Right forelimb (tissue), 1 donor: Measurements from ENCODE around the gene GGPS1.
"Not testable (repeated sequence)": the region's sequence is repeated elsewhere in the genome, so short reads cannot be mapped to it uniquely, and the experiment has no call there.

Experiments
- DNase-seq: peaks from one replicate; pipeline ENCODE4 v3.0.0-alpha.2; 2018

GGPS1 gene

DNA sequence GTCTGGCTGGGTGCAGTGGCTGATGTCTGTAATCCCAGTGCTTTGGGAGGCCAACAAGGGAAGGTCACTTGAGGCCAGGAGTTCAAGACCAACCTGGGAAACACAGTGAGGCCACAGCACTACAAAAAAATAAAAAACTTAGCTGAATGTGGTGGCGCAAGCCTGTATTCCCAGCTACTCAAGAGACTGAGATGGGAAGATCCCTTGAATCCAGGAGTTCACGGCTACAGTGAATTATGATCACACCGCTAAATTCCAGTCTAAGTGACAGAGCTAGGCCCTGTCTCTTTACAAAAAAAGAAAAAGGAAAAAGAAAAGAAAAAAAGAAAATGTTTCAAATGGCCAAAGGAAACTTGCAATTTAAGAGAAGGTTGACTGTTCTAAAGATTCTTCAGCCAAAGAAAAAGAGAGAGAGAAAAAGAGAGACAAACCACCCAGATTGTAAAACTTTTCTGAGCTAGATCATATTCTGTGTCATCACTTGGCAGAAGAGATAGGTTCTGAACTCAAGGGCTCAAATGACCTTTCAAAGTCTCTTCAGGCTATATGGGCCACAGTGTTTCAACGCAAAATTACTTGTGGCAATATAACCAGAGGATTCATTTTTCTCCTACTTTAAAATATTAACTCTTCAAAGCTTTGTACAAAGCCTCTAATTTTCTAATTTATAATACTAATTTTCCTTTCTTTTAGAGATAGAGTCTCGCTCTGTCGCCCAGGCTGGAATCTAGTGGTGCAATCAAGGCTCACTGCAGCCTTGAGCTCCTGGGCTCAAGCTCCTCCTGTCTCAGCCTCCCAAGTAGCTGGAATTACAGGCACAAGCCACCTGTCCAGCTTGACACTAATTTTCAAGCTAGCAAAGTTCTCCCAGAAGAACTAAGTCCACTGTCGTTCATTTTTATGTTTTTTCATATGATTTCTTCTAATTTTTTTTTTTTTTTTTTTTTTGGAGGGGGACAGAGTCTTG lies 20.9 kb upstream of the GGPS1 start:
- no peak for DNase-seq

DNA sequence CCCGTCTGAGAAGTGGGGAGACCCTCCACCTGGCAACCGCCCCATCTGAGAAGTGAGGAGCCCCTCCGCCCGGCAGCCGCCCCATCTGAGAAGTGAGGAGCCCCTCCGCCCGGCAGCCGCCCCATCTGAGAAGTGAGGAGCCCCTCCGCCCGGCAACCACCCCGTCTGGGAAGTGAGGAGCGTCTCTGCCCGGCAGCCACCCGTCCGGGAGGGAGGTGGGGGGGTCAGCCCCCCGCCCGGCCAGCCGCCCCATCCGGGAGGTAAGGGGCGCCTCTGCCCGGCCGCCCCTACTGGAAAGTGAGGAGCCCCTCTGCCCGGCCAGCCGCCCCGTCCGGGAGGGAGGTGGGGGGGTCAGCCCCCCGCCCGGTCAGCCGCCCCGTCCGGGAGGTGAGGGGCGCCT lies 19.2 kb upstream of the GGPS1 start:
- DNase-seq = not testable (repeated sequence)

DNA sequence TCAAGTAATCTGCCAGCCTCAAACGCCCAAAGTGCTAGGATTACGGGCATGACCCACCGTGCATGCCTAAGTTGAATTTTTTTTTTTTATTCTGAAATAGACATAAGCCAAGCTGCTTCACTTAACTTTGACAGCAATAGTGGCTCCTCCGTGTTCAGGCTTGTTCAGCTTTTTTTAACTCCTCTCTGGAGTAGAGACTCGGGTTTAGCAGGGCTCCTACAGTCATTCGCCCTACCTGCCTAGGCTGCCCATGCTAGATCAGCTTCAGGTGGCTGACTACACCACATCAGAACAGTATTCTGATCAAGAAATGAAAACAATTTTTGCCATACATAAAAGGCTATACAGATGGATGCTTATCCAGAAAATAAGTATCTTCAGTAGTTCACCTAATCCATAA lies 15.1 kb upstream of the GGPS1 start:
- no peak for DNase-seq

DNA sequence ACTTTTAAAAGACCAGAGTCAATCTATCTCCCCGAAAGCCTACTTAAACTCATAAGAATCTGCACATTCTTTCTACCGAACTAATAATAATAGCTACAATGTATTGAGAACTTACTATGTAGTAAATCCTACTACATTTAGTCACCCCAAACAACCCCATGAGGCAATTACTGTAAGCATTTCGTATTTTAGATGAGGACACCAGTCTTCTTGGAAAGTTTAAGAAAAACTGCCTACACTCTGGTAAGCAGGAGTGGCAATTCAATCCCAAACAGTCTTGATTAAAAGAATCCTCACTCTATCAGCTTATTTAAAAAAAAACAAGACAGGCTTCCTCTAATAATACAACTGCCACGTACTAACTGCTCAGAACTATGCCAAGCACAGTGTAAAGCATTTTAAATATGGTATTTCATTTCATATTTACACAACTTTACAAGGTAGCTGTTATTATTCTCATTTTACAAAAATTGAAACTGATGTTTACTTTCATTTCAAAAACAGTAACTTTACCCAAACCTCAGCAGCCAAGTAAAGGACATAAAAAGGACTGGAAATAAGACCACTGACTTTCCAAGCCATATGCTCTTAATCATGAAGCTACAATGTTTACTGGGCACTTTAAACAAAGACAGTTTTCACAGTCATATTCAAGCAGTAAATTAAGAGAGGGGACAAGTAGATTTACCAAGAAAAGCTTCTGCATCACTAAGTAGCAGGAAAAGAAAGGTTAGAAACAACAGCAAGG lies 14.3 kb upstream of the GGPS1 start:
- DNase-seq = no peak

DNA sequence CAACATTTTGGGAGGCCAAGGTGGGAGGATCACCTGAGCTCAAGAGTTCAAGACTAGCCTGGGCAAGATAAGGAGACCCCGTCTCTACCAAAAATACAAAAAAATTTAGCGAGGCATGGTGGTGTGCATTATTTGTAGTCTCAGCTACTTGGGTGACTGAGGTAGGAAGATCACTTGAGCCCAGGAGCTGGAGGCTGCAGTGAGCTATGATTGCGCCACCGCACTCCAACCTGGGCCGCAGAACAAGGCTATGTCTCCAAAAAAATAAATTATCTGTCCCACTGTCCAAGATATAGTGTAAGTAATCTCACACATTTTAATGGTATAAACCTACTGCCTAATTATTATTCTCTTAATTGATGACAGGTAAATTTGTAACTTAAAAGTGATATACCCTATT lies 13.2 kb upstream of the GGPS1 start:
- no peak for DNase-seq

DNA sequence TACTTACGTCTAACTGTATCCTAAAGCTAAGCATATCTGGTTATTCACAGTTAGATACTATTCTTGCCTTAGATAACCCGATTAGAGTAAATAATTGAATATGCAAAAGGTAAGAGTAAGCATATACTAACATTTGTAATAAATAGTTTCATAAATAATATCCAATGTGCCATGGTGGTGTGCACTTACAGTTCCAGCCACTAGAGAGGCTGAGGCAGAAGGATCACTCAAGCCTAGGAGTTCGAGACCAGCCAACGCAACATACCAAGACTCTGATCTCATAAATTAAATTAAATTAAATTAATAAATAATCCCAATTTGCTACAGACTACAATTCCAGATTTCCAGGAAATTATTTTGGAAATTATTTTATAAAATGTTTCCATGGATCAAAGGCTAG lies 12.6 kb upstream of the GGPS1 start:
- no peak for DNase-seq

DNA sequence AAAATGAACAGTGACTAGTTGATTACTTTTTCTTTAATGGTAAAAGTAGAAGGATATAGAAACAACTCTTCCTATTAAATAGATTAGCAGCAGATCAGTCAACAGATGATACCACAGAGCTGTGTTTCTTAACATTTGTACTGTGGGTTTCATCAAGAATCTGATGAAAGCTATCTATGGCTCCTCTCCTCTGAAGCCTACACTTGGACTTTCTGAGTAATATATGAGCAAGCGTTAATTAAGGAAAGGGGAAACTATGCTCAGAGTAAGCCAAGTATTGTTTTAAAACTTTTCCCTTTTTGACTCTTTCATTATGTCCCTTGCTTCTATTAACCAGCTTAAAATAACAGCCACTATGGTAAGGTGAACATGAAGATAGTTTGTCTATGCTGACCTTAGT lies 11.2 kb upstream of the GGPS1 start:
- no peak for DNase-seq

DNA sequence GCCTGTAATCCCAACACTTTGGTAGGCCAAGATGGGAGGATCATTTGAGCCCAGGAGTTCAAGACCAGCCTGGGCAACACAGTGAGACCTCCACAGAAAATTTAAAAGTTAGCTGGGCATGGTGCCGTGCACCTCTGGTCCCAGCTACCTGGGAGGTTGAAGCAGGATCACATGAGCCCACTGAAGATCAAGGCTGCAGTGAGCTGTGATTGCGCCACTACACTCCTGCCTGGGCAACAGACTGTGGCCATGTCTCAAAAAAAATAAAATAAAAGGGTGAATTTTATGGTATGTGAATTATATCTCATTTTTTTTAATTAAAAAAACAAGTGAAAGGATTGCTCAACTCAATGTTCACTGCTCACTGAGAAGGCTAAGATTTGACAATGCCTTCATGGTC lies 9.1 kb upstream of the GGPS1 start:
- no peak for DNase-seq

DNA sequence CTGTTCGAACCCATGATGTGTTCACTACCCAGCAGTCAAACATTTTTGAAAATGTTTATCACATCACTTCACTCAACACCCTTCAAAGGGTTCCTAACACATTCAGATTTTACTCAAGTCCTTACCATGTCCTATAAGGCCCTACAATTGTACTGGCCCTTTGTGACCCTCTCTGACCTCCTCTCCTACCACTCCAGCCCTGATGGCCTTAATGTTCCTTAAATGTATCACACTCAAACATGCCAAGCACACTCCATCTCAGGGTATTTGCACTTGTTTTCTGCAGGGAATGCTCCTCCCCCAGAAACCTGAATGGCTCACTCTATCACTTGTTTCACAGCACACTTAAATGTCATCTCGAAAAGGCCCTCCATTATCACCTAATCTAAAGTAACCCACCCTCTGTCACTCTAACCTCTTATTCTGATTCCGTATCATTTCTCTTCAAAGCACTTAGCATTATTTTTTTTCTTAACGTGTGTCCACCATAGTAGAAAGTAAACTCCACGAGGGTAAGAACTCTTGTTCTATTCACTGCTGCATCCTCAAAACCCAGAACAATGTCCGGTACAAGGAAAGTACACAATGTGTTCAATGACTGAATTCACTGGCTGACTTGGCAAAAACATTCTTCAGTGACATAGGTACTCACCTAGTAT lies 7.7 kb upstream of the GGPS1 start:
- no peak for DNase-seq

DNA sequence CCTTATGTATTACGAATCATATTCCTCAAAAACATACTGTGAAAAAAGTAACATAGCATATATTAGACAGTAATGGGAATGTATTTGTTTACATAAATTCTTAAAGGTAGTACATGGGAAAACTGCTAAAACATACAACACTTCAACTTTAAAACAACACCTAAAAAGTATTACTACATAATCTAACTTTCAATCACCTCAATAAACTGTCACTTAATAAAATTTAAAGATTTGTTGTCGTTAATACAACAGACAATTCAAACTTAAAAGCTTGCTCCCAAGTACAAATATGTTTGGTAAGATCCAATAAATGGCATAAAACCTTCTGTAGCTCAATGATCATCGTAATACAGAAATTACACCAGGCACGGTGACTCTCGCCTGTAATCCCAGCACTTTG lies 4.1 kb upstream of the GGPS1 start:
- no peak for DNase-seq

DNA sequence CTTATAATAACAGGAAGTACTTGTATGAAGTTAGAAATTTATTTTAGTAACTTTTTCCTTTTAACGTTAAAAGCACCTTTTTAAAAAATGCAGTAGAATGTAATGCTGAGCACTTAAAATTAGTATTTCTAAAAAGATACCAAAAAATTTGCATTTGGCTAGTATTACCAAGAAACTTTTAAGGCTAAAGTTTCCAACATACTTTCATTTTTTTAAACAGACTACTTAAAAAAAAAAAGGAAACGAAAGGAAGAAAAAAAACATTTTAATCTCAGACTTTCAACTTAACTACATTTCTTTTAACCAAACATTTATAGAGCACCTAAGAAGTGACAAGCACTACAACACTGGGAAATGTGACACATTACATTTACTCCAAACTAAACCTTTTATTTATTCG lies 3.2 kb upstream of the GGPS1 start:
- DNase-seq = no peak

DNA sequence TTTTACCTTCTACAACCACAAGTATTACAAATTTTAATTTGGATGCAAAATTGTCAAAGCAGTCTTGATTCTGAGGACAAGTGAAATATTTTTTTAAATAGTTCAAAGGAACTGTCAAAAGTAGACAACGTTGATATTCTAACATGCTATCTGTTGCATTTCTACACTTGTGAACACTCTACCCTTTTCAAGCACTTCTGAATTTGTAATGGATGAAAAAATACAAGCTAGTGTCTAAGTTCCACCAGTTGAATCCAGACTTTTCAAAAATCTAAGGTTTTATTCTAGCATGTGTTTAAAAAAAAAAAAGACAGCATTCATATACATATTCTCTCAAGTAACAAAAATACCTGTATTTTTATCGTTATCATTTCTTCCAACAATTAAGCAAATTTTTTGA lies 2.5 kb upstream of the GGPS1 start:
- DNase-seq = no peak

DNA sequence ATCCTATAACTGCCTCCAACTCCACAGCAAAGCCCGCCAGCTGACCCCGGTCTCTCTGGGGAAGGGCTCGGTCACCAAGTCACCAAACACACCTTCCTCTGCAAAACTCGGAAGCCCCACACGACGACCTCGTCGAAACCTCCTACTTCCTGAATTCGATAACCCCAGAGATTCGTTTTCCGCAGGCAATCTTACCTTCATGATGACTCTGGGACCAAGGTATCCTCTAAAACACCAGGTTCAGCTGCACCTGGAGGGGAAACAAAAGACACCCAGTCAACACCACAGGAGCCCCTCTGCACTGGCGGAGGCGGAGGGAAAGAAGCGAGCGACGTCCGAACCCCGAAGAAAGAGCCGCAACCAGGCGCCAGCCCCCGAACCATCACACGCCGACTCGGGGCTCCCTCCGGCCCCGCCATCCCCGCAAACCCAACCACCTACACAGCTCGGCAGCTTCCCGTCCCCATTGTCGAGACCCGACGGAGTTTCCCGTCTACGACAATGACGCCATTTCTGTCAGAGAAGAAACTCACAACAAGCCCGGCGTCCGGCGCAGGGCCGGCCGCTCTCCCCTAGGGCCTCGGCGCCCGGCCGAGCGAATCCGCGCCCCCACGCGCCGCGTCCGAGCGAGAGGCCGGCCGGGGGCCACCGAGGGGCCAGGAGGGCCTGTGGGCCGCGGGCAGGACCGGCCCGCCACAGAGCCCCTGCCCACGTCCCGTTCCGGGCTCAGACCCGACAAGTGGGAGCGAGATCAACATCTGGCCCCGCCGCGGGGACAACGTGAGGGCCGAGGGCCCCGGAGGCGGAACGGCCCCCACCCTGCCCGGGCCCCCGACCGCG lies 1.4 kb upstream of the GGPS1 start:
- DNase-seq = peak; percentile 65

DNA sequence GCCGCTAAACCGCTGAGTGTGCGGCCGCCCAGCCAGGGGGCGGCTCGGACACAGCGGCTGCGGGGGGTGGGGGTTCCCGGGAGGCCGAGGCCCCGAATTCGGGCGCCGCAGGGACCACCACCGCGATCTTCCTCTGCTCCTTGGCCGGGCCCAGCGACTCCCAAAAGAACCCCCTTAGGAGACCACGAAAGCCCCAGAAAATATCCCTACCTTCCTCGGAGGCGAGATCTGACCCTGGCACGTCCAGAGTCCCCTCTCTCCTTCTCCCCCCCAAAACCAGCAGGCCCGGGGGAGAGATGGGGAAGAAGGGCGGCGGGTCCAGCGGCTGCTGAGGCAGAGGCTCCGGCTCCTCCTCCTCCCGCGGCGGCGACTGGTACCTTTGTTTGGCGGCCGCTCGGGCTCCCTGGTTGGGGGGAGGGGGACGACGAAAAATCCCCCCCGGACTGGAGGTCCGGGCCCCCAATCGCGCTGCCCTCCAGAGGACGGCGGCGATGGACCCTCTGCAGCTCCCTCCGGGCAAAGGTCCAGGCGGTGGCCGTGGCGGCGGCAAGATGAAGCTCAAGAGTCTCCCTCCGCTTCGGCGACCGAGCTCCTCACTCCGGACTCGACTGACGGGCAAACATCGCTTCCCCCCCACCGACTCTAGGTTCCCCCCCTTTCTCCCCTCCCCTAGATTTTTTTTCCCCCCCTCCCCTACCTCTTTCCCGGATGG lies 655 bp upstream of the GGPS1 start, which contains the start of gene ARID4B:
ARID4B (minus strand) TSS at position 621 of the 712 bp plus-strand sequence. CDS start 1,260 bp downstream, outside the sequence.
- peak; percentile 88 for DNase-seq

DNA sequence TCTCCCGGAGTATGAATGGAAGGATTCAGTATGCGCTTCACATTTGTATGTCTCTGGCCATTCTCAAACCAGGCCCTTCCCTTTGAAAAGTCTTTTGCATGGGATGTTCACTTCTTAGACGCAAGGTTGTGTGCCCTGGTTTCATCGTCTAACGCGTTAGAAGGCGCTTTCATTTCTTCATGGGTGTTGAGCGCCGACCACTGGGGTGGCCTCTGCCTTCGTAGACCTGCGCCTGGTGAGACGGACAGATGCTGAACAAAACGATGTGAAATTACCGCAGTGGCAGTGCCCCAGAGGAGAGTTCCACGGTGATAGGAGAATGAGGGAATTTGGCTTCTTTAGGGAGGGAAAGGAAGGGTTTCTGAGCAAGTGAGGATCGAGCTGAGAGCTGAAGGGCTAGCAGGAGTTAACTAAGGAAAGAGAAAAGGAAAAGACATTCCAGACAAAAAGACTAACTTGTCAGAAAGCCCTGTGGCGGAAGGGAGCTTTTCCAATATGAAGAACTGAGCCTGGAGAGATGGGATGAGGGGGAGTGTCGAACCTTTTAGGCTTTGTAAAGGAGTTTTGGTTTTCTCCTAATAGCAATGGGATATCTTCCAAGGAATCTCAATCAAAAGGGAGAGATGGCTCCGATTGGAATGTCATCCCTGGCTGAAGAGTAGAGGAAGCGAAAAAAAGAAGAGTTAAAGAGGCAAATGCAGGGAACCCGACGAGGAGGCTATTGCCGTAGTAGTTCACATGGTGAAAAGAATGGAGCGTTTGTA lies 951 bp downstream of the GGPS1 start:
- peak; percentile 66 for DNase-seq

DNA sequence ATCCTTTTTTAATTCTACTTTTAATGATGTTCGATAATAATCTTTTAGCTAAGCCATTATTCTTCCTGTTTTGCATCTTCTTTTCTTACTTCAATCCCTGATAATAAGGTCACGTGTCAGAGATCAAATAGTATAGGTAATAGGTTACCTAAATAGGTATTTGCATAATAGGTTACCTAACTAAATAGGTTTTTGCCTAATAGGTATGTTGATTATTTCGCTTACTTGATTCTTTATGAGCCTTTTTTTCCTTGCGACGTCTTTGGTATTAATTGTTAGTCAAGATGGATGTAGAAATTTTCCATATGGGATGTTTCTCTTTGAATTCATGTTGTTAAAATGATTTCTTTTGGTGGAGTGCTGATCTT lies 2.5 kb downstream of the GGPS1 start:
- DNase-seq = no peak

DNA sequence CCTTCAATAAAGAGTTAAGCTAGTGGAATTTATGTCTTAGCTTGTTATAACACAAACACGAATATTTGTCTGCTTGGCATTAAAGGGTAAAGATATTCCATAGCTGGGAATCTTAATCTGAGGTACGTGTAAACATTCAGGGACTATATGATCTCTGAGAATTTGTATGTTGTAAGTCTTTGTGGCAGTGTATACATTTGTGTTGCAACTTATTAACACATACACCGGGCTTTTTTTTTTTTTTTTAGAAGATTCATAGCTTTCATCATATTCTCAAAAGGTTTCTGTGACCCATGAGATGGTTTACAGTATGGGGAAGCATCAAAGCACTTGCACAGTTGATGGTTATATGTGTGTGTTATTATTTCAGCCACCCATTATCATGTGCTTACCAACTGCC lies 3.0 kb downstream of the GGPS1 start:
- no peak for DNase-seq

DNA sequence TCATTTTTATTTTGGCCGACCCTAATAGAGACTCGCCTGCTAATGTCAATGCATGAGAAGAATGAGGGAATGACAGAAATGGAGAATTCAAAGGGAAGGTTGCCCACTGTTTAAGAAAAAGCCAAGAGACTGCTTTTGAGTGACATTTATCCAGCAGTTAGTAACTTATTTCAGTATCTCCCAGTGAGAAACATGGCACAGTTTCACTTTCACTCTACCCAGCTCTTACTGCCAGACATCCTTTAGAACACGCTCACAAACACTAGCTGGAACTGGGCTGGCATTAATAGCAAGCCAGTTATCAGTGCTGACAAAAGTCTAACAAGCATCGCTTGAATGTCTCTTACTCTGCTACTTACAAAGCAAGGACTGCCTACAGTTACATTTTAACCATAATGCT lies 8.5 kb downstream of the GGPS1 start:
- no peak for DNase-seq

DNA sequence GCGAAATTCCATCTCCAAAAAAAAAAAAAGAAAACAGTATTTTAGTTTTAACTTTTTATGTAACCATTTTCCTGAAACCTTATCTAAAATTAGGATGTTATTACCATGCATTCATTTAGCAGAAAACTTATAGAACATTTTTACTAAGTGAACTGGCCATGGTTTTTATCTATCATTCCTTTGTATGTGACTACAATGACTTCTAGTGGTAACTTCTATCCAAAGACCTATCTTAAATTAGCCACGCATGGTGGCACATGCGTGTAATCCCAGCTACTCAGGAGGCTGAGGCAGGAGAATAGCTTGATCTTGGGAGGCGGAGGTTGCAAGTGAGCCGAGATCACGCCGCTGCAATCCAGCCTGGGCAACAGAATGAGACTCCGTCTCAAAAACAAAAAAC lies 11.4 kb downstream of the GGPS1 start:
- DNase-seq = no peak

DNA sequence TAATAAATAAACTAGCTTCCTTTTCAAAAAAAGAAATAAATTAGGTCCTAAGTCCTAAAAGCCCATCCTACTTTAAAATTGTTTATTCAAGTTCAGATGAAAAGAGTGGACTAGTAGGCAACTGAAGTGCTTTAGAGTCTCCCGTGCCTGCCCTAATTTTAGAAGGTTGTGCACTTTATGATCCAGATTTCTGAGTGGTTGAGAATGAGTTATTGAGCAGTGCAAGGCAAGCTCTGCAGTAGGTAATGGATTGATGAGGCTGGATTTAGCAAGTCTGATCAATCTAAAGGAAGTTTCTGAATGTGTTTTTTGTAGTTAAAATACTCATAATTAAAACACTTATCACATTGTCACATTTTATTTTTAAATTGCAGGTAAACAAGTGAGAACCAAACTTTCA lies 13.0 kb downstream of the GGPS1 start:
- DNase-seq = no peak

DNA sequence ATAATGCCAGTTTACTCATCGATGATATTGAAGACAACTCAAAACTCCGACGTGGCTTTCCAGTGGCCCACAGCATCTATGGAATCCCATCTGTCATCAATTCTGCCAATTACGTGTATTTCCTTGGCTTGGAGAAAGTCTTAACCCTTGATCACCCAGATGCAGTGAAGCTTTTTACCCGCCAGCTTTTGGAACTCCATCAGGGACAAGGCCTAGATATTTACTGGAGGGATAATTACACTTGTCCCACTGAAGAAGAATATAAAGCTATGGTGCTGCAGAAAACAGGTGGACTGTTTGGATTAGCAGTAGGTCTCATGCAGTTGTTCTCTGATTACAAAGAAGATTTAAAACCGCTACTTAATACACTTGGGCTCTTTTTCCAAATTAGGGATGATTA lies 13.7 kb downstream of the GGPS1 start:
- no peak for DNase-seq
